ELF-1 (cell line): ENCODE data around the gene NAT14.

Experiments
- DNase-seq: peaks from one replicate; pipeline ENCODE4 v3.0.0-alpha.2; 2016; ENCODE audit warnings: low read depth, low spot score

Gene NAT14

DNA sequence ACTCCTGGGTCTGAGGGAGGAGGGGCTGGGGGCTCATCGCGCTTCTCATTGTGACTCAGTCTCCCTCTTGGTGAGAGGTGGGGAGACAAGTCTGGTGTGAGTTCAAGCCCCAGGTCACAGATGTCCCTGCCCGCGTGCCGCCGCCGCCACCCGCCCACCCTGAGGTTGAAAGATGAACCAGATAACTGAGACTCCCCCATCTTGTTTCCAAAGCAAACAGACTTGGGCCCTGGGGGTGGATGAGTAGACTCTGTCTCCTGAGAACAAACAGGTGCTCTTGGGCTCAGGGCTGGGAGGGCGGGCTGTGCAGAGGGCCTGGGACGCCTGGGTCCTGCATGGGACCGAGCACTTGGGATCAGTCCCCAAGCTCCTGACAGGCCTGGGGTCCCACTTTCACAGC, 51.4 kb downstream of the NAT14 start:
- DNase-seq = peak; percentile 43
